ENCODE measurements around the gene ZNF770.
A peak's percentile ranks its signal among the peaks of the same experiment; 100 is the strongest.
"Not testable (repeated sequence)": the region's sequence is repeated elsewhere in the genome, so short reads cannot be mapped to it uniquely, and the experiment has no call there.

Gene ZNF770

DNA sequence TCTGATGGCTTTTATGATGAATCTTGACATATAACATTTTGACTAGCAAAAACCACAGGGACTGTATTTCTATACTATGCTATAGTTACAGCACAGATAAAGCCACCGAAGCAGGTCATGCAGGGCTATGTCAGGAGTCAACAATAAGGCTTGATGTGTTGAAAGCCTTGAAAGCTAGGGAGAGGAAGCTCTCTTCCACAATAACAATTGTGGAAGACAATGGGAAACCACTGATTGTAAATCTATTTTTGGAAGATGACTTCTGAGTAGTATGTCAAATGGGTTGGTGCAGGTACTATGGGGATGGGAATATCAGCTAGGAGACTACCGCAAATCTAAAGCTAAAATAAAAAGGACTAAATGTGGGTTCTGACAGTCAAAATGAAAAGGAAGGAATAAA is 14.6 kb downstream of the ZNF770 start:
- DNase-seq, result no peak

DNA sequence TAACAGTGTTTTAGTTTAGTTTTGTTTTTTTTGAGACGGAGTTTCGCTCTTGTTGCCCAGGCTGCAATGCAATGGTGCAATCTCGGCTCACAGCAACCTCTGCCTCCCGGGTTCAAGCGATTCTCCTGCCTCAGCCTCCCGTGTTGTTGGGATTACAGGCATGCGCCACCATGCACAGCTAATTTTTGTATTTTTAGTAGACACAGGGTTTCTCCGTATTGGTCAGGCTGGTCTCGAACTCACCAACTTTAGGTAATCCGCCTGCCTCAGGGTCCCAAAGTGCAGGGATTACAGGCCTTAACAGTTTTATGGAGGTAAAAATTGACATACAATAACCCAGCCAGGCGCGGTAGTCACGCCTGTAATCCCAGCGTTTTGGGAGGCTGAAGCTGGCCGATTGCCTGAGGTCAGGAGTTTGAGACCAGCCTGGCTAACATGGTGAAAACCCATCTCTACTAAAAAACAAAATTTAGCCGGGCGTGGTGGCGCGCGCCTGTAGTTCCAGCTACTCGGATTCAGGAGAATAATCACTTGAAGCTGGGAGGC is 17.9 kb downstream of the ZNF770 start:
- DNase-seq, result not testable (repeated sequence)

DNA sequence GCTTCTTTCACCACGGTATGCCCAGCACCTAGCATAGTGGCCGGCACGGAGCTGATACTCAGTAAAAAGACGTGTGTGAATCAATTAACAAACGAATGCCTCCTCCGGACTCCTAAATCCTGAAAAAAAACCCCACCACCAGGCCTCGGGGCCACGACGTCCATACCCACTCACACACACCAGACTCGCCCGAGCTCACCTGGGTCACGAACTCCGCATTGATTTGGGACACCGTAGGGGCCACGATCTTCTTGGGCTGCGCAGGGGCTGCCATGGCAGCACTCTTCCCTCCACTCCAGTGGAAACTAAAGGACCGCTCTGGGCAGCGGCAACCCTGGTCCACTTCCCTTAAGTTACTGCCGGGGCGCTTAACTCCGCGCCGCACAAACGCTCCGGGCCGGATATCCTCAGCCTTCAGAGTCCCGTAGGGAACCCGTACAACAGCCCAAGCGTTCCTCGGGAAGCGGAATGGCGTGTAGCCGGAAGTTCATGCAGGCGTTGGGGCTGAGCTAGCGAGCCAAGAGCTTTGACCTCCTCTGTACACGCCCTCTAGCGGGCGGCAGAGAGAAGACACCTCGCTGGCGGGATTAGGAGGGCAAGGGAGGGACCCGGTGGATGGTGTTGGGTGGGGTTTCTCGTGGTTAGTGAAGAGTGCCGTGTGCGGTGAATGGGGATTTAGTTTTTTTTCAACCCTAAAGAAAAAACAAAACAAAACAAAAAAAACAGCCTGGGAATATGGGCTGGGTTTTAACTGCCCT is 18.6 kb downstream of the ZNF770 start, which contains the start of gene AQR:
Gene AQR, minus strand, starts transcription at position 403 of the 758 bp plus-strand sequence. Its CDS starts 129 bp downstream, at position 274.
- DNase-seq, result peak; percentile 97

DNA sequence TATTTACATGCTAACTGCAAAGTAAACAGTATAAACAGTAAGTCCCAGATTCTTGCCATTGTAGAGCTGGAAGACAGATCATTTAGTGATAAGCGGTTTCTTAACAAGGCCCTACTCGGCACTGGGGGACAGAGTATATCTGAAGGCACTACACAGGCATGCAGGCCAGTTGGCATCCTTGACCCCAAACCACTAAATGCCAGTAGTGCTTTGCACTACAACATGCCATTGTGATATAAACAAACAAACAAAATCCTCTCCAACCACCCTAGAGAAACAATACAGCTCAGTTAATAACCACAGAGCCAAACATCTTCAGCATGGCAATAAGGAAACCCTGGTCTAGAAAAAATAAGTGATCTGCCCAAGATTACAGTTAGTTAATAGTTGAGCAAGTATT is 23.8 kb downstream of the ZNF770 start:
- DNase-seq, result no peak

DNA sequence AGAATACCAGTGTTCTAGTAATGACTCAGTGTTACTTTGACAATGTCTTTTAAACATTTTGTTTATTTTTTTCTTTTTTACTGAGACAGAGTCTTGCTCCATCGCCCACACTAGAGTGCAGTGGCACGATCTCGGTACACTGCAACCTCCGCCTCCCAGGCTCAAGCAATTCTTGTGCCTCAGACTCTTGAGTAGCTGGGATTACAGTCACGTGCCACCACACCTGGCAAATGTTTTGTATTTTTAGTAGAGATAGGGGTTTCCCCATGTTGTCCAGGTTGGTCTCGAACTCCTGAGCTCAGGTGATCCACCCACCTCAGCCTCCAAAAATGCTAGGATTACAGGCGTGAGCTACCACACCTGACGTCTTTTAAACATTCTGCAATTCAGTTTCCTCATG is 34.2 kb downstream of the ZNF770 start:
- no peak for DNase-seq

DNA sequence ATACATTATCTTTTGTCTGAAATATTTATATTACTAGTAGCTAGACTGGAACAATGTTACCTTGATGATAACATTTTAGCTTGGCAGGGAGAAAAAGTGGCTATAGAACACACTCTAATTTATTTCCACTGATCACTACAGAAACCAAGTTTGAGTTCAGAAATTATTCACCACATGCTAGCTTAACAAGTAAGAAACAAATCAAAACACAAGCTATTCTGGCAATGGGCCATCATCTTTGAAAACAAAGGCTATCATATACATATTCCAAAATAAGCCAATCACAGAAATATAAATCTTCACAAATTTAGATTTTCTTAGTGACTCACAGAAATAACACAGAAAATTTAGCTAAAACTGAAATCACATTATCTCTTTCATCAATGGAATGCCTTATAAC is 35.6 kb downstream of the ZNF770 start:
- DNase-seq, result no peak

DNA sequence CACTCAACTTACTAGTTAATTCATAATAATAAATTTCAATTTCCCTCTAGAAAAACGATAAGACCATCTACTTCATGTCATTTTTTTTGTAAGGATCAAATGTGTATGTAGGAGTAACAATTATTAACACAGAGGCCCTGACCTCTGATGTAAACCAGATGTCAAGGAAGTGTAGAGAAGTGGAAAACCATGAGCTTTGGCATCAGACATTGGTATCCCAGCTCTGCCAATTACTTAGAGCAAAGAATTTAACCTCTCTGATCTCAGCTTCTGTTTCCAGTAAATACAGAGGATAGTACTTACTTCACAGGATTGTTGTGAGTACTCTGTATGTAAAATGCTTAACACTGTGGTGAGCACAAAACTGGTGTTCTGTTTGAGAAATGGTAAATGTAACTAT is 36.1 kb downstream of the ZNF770 start:
- DNase-seq, result no peak

DNA sequence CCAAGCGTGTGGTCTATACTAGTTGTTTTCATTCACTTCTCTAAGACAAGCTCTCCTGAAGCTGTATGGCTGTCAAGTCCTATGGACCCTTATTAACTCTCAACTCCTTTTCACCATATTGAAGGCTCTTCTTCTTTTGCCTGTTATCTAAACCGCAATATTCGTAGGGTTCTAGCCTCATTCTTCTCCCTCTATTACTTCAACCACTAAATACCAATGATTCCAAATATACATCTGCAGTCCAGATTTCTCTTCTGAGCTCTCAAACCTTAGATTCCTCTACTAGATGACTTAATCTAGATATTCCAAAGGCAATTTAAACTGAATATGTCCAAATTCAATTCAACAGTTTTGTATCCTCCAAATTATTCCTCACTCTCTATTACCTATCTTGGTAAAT is 43.2 kb downstream of the ZNF770 start:
- no peak for DNase-seq

DNA sequence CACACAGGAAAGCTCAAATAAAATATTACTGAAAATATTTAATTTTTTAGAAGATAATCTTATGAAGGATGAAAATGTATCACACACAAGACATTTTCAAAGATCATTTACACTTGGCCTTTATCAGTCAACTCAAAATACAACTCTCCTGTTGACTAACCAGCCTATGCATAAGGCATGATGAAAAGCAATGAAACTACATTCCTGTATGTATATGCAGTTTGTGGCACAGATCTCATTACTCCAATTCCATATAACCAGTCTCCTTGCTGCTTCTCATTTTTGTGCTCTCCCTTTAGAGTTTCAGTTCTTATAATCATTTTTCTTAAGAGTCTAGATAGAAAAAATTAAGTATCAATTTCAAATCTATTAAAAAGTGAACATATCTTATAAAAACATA is 44.4 kb downstream of the ZNF770 start:
- DNase-seq, result no peak

DNA sequence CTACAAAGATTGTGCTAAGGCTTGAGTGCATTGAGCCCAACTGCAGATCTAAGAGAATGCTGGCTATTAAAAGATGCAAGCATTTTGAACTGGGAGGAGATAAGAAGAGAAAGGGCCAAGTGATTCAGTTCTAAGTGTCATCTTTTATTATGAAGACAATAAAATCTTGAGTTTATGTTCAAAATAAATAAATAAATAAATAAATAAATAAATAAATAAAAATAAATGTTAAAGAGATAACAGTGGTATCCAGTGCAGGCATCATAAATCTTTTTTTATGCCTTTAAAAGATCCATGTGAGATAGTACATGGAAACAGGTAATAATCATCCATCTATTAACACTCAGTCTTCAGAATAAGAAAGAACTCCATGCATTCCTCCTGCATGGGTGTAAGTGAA is 44.8 kb downstream of the ZNF770 start:
- not testable (repeated sequence) for DNase-seq

DNA sequence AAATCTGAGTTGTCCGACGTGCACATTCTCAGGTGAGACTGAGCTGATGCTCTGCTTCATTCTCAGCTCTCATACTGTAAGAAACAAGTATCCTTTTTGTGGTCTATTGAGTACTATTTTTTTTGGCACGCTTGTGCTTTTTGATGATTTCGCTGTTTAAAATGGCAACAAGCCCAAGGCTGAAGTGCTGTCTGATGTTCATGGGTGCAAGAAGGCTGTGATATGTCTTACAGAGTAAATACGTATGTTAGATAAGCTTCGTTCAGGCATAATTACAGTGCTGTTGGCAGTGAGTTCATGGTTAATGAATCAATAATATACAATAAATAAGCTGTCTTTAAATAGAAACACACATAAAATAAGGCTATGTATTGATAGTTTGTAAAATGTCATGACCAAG is 45.7 kb downstream of the ZNF770 start:
- no peak for DNase-seq

DNA sequence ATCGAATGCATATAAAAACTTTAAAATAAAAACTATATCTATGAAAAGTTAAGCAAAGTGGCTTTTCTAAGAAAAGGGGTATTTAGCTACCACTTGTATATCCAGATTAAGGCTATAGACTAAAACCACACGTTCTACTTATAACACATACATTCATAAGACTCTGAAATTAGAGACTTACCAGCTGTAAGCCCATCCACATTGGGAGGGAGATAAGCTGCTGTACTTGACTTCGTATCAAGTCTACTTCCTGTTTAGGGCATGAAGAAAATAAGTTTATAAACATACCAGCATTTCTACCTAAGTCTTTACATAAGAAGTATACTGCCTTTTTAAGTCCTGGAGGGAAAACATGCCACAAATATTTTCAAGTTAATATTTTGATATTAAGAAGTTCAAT is 46.3 kb downstream of the ZNF770 start:
- DNase-seq, result no peak

DNA sequence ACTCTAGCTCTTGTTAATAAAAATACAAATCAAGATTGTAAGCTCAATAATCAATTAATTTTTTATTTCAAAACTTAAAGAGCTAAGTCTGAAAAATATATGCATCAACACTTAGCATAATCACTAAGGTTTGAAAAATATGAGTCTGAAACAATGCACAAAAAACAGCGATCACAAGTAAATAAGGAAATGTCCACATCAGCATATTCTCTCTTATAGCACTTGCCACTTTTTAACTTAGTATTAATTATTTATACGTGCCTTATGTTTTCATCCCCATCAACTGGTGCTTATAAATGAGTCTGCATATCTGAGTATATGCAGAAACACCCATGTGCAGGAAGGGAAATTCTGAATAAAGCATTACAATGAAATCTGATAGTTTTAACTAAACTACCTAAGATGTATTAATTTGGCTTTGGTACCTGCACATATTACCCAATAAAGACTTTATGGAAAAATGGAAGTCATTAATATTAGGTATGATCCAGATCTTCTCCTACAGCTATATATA is 46.8 kb downstream of the ZNF770 start:
- no peak for DNase-seq

DNA sequence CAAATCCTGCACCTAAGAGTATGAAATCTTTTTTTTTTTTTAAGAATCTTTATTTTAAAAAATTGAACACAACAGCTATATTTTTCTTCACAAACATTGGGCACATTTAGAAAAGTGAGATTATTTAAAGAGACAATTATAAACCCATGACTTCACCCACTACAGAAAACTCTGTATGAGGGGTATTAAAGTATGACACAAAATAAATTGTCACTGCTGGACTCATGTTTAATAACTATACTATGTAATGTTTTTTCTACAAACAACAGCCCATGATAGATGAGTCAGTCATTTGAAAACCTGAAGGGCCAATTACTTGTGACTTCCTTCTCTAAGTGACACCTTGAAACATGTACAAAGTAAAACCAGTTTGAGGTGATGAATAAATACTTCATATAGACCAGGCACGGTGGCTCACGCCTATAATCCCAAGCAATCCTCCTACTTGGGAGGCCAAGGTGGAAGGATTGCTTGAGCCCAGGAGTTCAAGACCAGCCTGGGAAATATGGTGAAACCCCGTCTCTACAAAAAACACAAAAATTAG is 54.6 kb downstream of the ZNF770 start:
- no peak for DNase-seq

DNA sequence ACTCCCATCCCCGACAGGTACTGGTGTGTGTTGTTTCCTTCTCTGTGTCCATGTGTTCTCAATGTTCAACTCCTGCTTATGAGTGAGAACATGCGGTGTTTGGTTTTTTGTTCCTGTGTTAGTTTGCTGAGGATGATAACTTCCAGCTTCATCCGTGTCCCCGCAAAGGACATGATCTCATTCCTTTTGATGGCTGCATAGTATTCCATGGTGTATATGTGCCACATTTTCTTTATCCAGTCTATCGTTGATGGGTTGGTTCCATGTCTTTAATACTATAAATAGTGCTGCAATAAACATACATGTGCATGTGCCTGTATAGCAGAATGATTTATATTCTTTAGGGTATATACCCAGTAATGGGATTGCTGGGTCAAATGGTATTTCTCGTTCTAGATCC is 59.7 kb downstream of the ZNF770 start:
- DNase-seq, result not testable (repeated sequence)
